ENCODE data around the gene ELP5.
"Not testable (repeated sequence)": the region's sequence is repeated elsewhere in the genome, so short reads cannot be mapped to it uniquely, and the experiment has no call there.

The ELP5 gene

GRCh38 chr17:7237761-7238419 lies 14.1 kb upstream of the ELP5 start:
- peak; percentile 75 for DNase-seq

- DNase-seq, result no peak
Observed at GRCh38 chr17:7238420-7239090, 13.5 kb upstream of the ELP5 start.

- DNase-seq, result peak; percentile 100
Observed at GRCh38 chr17:7239091-7240027, 12.7 kb upstream of the ELP5 start, which contains the start of gene PHF23. Gene PHF23 (minus strand): TSS chr17:7239457. CDS start chr17:7239279, 178 bp downstream.

- no peak for DNase-seq
Observed at GRCh38 chr17:7240375-7240774, 11.6 kb upstream of the ELP5 start.

GRCh38 chr17:7241090-7241733 lies 10.8 kb upstream of the ELP5 start:
- DNase-seq, result no peak

GRCh38 chr17:7241783-7242716 lies 10.0 kb upstream of the ELP5 start, which contains the start of gene GABARAP:
Gene GABARAP (minus strand): TSS chr17:7242449. CDS start chr17:7242330, 119 bp downstream.
- peak; percentile 96 for DNase-seq

GRCh38 chr17:7242717-7243452 lies 9.1 kb upstream of the ELP5 start:
- peak; percentile 94 for DNase-seq

GRCh38 chr17:7243453-7243729 lies 8.6 kb upstream of the ELP5 start:
- DNase-seq, result no peak

GRCh38 chr17:7243838-7244237 lies 8.2 kb upstream of the ELP5 start:
- DNase-seq, result not testable (repeated sequence)

GRCh38 chr17:7246779-7247178 lies 5.2 kb upstream of the ELP5 start:
- DNase-seq, result no peak

GRCh38 chr17:7248796-7249195 lies 3.2 kb upstream of the ELP5 start:
- DNase-seq, result no peak

GRCh38 chr17:7249214-7249613 lies 2.8 kb upstream of the ELP5 start:
- no peak for DNase-seq

GRCh38 chr17:7249830-7250229 lies 2.2 kb upstream of the ELP5 start:
- no peak for DNase-seq

GRCh38 chr17:7250695-7251627 lies 1.1 kb upstream of the ELP5 start:
- no peak for DNase-seq

- DNase-seq, result peak; percentile 98
Observed at GRCh38 chr17:7251661-7252175, 297 bp upstream of the ELP5 start, which contains the start of gene CTDNEP1. Gene CTDNEP1 (minus strand): TSS chr17:7251734. CDS start chr17:7251296, 438 bp downstream.

GRCh38 chr17:7253082-7253481 lies 1.1 kb downstream of the ELP5 start:
- DNase-seq, result no peak

- DNase-seq, result no peak
Observed at GRCh38 chr17:7254511-7254910, 2.5 kb downstream of the ELP5 start.

GRCh38 chr17:7256766-7257456 lies 4.9 kb downstream of the ELP5 start:
- DNase-seq, result no peak

Data from midbrain (tissue), 1 donor.